ENCODE measurements around the gene UBE4A.

Gene UBE4A

GRCh38 chr11:118339281-118339961, 20.0 kb upstream of the UBE4A start:
- H3K27ac ChIP-seq: no peak overlapping the region
- TF ChIP-seq, protein P1, sequence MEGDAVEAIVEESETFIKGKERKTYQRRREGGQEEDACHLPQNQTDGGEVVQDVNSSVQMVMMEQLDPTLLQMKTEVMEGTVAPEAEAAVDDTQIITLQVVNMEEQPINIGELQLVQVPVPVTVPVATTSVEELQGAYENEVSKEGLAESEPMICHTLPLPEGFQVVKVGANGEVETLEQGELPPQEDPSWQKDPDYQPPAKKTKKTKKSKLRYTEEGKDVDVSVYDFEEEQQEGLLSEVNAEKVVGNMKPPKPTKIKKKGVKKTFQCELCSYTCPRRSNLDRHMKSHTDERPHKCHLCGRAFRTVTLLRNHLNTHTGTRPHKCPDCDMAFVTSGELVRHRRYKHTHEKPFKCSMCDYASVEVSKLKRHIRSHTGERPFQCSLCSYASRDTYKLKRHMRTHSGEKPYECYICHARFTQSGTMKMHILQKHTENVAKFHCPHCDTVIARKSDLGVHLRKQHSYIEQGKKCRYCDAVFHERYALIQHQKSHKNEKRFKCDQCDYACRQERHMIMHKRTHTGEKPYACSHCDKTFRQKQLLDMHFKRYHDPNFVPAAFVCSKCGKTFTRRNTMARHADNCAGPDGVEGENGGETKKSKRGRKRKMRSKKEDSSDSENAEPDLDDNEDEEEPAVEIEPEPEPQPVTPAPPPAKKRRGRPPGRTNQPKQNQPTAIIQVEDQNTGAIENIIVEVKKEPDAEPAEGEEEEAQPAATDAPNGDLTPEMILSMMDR (IDR thresholded peaks at IDR 0.05; ENCODE audit: low read depth, low read length, missing control alignments): no peak
- in situ Hi-C loops (cut with HindIII; ENCODE audit: low pct_ligation_motif_present, low sequenced_read_pairs): no loop called here
- H3K36me3 ChIP-seq (replicated peaks): no peaks in the 10 kb centered on the region
- no peaks in the 10 kb centered on the region for H3K27me3 ChIP-seq (replicated peaks)
- H3K4me3 ChIP-seq (ENCODE audit: low read depth, low read length): no peak overlapping the region
- DNase-seq: no peak

GRCh38 chr11:118340449-118340848, 19.0 kb upstream of the UBE4A start:
- Histone ChIP-seq H3K36me3 (replicated peaks) (no peaks in the 10 kb centered on the region), H3K27ac (no peak overlapping the region), H3K4me3 (ENCODE audit: low read depth, low read length) (no peak overlapping the region), H3K27me3 (replicated peaks) (no peaks in the 10 kb centered on the region)
- TF ChIP-seq, protein P1 (IDR thresholded peaks at IDR 0.05; ENCODE audit: low read depth, low read length, missing control alignments): no peak
- no peak for DNase-seq
- in situ Hi-C loops (cut with HindIII; ENCODE audit: low pct_ligation_motif_present, low sequenced_read_pairs): no loop called here

DNA sequence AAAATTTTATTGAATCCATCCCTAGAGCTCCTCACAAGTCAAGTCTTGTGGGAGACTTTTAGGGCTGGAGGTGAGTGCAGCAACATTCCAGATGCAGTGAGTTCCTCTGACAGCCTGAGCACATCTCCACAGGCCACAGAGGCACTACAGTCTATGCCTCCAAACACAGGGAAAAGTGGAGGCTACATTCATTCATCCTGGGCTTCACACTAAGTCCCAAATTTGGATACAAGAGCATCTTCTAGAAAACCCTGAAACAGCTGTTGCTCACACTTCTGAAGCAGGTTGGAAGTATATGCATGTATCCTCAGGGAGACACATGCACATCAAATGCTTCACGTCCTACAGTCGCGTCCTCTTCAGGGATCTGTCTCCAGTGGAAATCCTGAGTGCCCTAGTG, 18.1 kb upstream of the UBE4A start:
- H3K27me3 ChIP-seq (replicated peaks): no peaks in the 10 kb centered on the region
- no peak for DNase-seq
- H3K36me3 ChIP-seq (replicated peaks): no peaks in the 10 kb centered on the region
- in situ Hi-C loops (cut with HindIII; ENCODE audit: low pct_ligation_motif_present, low sequenced_read_pairs): no loop called here
- H3K4me3 ChIP-seq (ENCODE audit: low read depth, low read length): no peak overlapping the region
- TF ChIP-seq, protein P1 (IDR thresholded peaks at IDR 0.05; ENCODE audit: low read depth, low read length, missing control alignments): no peak
- H3K27ac ChIP-seq: no peak overlapping the region

- Histone ChIP-seq H3K27ac (no peak overlapping the region), H3K27me3 (replicated peaks) (no peaks in the 10 kb centered on the region), H3K4me3 (ENCODE audit: low read depth, low read length) (no peak overlapping the region), H3K36me3 (replicated peaks) (no peaks in the 10 kb centered on the region)
- no peak for DNase-seq
- TF ChIP-seq, protein P1 (IDR thresholded peaks at IDR 0.05; ENCODE audit: low read depth, low read length, missing control alignments): no peak
- in situ Hi-C loops (cut with HindIII; ENCODE audit: low pct_ligation_motif_present, low sequenced_read_pairs): no loop called here
These were observed 17.4 kb upstream of the UBE4A start for GRCh38 chr11:118341815-118342489.

DNA sequence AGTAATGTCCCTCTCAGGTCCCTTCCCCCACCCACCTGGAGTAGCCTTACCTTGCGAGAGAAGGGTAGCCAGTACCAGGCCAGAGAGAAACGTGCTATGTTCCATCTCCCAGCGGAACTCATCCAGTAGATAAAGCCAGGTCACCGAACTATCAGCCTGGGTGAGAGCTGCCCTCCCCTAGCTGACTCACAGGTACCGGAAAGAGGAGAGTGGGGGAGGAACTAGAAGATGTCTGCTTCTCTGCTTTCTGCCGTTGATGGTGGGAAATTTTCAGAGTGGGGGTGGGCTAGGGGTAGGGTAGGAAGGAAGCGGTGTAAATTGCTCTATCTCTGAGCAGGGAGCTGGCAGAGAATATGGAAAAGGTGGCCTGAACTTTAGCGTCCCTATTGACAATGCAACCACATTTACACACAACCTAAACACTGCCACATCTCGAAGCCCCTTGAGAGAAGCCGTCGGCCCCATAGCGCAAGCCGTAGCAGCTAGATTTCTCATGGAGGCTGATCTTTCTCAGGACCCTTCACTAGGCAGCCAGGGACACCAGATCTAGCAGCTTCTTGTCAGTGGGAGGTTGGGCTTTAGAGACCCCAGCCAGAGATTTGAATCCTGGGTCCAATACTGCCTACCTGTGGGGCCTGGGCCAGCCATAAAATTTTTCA, 16.8 kb upstream of the UBE4A start, which contains the start of gene CD3D:
TSS of gene CD3D (minus strand) at position 203 of the 659 bp plus-strand sequence. CDS start at position 105, 98 bp downstream.
- in situ Hi-C loops (cut with HindIII; ENCODE audit: low pct_ligation_motif_present, low sequenced_read_pairs): no loop called here
- Histone ChIP-seq H3K27ac (no peak within 1 kb of the TSS), H3K36me3 (replicated peaks) (no peaks in the 10 kb centered on the region), H3K27me3 (replicated peaks) (no peaks in the 10 kb centered on the region), H3K4me3 (ENCODE audit: low read depth, low read length) (no peak within 1 kb of the TSS)
- TF ChIP-seq, protein P1 (IDR thresholded peaks at IDR 0.05; ENCODE audit: low read depth, low read length, missing control alignments): no peak
- DNase-seq: no peak

Measured in brain microvascular endothelial cell (primary cell).